ENCODE measurements around the gene MUC20.
"Not testable (repeated sequence)": the region's sequence is repeated elsewhere in the genome, so short reads cannot be mapped to it uniquely, and the experiment has no call there.

The MUC20 gene

GRCh38 chr3:195777975-195778374 is 57.2 kb downstream of the MUC20 start:
- no peak for DNase-seq

DNA sequence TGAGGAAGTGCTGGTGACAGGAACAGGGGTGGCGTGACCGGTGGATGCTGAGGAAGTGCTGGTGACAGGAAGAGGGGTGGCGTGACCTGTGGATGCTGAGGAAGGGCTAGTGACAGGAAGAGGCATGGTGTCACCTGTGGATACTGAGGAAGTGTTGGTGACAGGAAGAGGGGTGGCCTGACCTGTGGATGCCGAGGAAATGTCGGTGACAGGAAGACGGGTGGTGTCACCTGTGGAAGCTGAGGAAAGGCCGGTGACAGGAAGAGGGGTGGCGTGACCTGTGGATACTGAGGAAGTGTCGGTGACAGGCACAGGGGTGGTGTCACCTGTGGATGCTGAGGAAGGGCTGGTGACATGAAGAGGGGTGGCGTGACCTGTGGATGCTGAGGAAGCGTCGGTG is 60.5 kb downstream of the MUC20 start:
- DNase-seq = not testable (repeated sequence)
